IMR-90 (cell line): ENCODE results near the gene CABP7. TPM values are rescaled to one million over a fixed set of nuclear protein-coding genes. Genes with fewer than 3 reads are reported as not detected.

Experiments used
- microRNA-seq, 2 experiments: library from miRNA; stranded (forward) in 1 of 2; unstranded in 1 of 2; fragments of 10-50 nt in 1 of 2; fragments of <30 nt in 1 of 2; gene quantifications in 1 of 2; microRNA quantifications in 1 of 2; one replicate each; pipeline versions ENCODE3 to v1.1.0; 2013 to 2020; ENCODE audit not compliant: insufficient read depth in 1 of 2, insufficient read length in 1 of 2, unreplicated experiment in 1 of 2
- polyA plus RNA-seq, 3 experiments: library from polyadenylated mRNA; depleted of rRNA; stranded (reverse); fragments of >200 nt; gene quantifications; 2 replicates each; pipeline ENCODE4 v1.2.3, GENCODE V29; 2012; ENCODE audit warnings: low replicate concordance in 1 of 3
- small RNA-seq, 5 experiments: library from RNA; depleted of rRNA; stranded (forward); fragments of <200 nt; gene quantifications; one replicate each; pipeline ENCODE3, GENCODE V24; 2012
- total RNA-seq: library from RNA; depleted of rRNA; stranded (reverse); fragments of >200 nt; gene quantifications from 2 replicates; pipeline ENCODE4 v1.2.3, GENCODE V29; 2012; rRNA removed

CABP7 gene
- total and polyA plus RNA-seq, 2 of the 4 experiments (the other 2 are of a cell fraction): under 0.01 to 0.03 TPM

Small RNA genes within 50 kb of the gene (microRNA-seq; reads per million reads assigned to microRNA genes)
- gene AC004882.2 (ENCODE audit: insufficient read depth, insufficient read length): not detected
- not detected for gene RF00019 (ENCODE audit: insufficient read depth, insufficient read length)

Small RNA genes within 50 kb of the gene (small RNA-seq; reads per million reads assigned to genes)
- gene AC004882.2: 0 reads per million in 5 experiments
- gene RF00019: 0 reads per million in 5 experiments

Other genes starting within 250 kb of the CABP7 start
- gene NEFH, start 239.8 kb upstream of the CABP7 start, total RNA-seq: 1.3 and 1.7 TPM in 2 replicates
- 2.7 and 2.9 TPM in 2 replicates for gene NEFH, start 239.8 kb upstream of the CABP7 start, polyA plus RNA-seq (2012; rRNA removed)
- gene THOC5, start 166.2 kb upstream of the CABP7 start, total RNA-seq: 61.1 and 73.7 TPM in 2 replicates
- gene THOC5, start 166.2 kb upstream of the CABP7 start, polyA plus RNA-seq (2012; rRNA removed): 56.8 and 68.4 TPM in 2 replicates
- 61.4 and 68.3 TPM in 2 replicates for gene NIPSNAP1, start 138.9 kb upstream of the CABP7 start, total RNA-seq
- gene NIPSNAP1, start 138.9 kb upstream of the CABP7 start, polyA plus RNA-seq (2012; rRNA removed): 64.6 and 69.7 TPM in 2 replicates
- 151 and 181 TPM in 2 replicates for gene NF2, start 116.4 kb upstream of the CABP7 start, total RNA-seq
- gene NF2, start 116.4 kb upstream of the CABP7 start, polyA plus RNA-seq (2012; rRNA removed): 56.5 and 59.0 TPM in 2 replicates
- 16.1 and 21.7 TPM in 2 replicates for gene ZMAT5, start 47.0 kb downstream of the CABP7 start, total RNA-seq
- gene ZMAT5, start 47.0 kb downstream of the CABP7 start, polyA plus RNA-seq (2012; rRNA removed): 31.8 and 33.7 TPM in 2 replicates
- 103 and 131 TPM in 2 replicates for gene UQCR10, start 47.4 kb downstream of the CABP7 start, total RNA-seq
- gene UQCR10, start 47.4 kb downstream of the CABP7 start, polyA plus RNA-seq (2012; rRNA removed): 260 and 285 TPM in 2 replicates
- gene ASCC2, start 118.3 kb downstream of the CABP7 start, total RNA-seq: 38.6 and 40.0 TPM in 2 replicates
- gene ASCC2, start 118.3 kb downstream of the CABP7 start, polyA plus RNA-seq (2012; rRNA removed): 62.2 and 69.3 TPM in 2 replicates
- 26.1 and 29.4 TPM in 2 replicates for gene MTMR3, start 163.2 kb downstream of the CABP7 start, total RNA-seq
- 21.3 and 22.3 TPM in 2 replicates for gene MTMR3, start 163.2 kb downstream of the CABP7 start, polyA plus RNA-seq (2012; rRNA removed)